ENCODE data around the gene MBOAT1.

Gene MBOAT1

DNA sequence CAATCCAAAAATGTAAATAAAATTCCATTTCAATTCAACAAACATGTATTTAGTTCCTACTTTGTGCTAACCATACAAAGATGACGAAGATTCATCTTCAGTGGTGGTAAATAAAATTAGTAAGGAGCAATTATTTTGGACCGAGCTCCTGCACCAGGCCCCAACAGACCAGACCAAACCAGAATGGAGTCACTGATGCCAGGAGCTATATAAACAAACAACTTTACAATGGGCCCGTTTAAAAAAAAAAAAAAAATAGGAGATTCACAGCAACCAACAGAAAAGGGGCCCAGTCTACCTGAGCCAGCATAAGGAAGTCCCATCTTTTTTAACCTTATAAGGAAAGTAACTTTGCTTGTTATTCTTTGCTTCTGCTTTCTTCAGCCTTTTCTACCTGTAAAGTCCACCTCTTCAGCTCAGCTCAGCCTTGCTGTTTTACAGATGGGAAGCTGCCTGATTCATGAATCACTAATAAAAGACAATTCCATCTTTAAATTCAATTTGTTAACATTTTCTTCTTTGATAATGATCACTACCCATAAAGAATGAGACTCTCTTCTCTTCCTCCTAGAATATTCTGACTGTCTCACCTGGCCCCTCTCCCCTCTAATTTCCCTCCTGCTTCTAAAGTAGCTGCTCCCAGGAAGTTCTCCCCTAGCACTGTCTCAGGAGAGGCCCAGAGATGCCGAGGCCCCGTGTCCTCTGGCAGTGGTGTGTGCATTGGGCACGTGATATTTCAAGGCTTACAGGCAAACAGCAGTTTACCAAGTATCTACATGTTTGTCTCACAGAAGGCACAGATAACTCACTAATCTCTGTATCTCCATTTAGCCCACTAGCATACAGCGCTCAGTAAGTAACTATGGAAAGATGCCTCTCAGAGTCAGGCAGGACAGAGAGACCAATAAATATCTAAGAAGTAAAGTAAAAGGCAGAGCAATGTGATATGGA lies 8.4 kb downstream of the MBOAT1 start:
- Histone ChIP-seq H3K36me3 (ENCODE audit: insufficient read depth, low read length) (no peaks in the 10 kb centered on the region), H3K9ac (ENCODE audit: low read depth, low read length) (no peak overlapping the region), H3K9me3 (ENCODE audit: control insufficient read depth, insufficient read depth, low read length) (no peaks in the 10 kb centered on the region), H3K4me1 (ENCODE audit: insufficient read depth, low read length) (peaks cover 50% of the 10 kb centered on the region)

DNA sequence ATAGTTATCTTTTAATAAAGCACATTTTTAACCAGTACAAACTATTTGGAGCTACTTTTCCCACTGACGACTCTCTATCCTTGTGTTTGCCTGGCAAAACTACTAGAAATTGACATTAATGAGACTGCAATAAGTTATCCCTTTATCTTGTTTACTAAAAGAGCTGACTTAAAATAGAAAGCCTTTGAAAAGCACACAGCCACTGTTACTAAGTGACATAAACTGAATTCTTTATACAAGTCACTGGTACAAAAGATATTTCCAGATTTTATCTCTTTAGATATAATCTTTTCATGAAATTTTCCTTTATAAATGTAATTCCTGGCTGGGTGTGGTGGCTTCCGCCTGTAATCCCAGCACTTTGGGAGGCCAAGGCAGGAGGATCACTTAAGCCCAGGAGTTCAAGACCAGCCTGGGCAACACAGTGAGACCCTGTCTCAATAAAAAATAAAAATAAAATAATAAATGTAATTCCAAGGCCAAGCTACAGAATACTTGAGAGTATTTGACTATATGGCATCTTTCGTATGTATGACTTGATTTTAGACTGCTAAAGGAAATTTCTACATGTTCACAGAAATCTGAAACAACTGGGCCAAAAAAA lies 9.5 kb downstream of the MBOAT1 start:
- H3K9me3 ChIP-seq (ENCODE audit: control insufficient read depth, insufficient read depth, low read length) = no peaks in the 10 kb centered on the region
- peaks cover 57% of the 10 kb centered on the region for H3K4me1 ChIP-seq (ENCODE audit: insufficient read depth, low read length)
- H3K36me3 ChIP-seq (ENCODE audit: insufficient read depth, low read length) = no peaks in the 10 kb centered on the region
- H3K9ac ChIP-seq (ENCODE audit: low read depth, low read length) = no peak overlapping the region

DNA sequence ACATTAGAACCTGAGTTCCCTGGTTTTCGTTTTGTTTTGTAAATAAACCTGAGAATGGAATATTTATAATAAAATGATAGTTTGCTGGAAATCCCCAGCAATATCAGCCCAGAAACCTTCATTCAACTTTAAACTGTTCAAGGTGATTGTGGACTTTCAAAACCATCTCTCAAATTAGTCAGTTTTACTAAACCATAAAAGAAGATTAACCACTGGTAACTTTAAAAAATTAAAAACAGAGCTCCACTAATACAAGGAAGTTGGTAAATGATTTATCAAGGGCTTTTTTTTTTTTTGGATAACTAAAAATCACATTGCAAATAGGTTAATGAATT lies 10.0 kb downstream of the MBOAT1 start:
- Histone ChIP-seq H3K9me3 (ENCODE audit: control insufficient read depth, insufficient read depth, low read length) (no peaks in the 10 kb centered on the region), H3K4me1 (ENCODE audit: insufficient read depth, low read length) (peaks cover 55% of the 10 kb centered on the region), H3K36me3 (ENCODE audit: insufficient read depth, low read length) (no peaks in the 10 kb centered on the region), H3K9ac (ENCODE audit: low read depth, low read length) (no peak overlapping the region)

- Histone ChIP-seq H3K4me1 (ENCODE audit: insufficient read depth, low read length) (peaks cover 46% of the 10 kb centered on the region), H3K36me3 (ENCODE audit: insufficient read depth, low read length) (no peaks in the 10 kb centered on the region), H3K9me3 (ENCODE audit: control insufficient read depth, insufficient read depth, low read length) (no peaks in the 10 kb centered on the region), H3K9ac (ENCODE audit: low read depth, low read length) (no peak overlapping the region)
Measured at GRCh38 chr6:20200761-20201630, 11.3 kb downstream of the MBOAT1 start.

- Histone ChIP-seq H3K4me1 (ENCODE audit: insufficient read depth, low read length) (peaks cover 28% of the 10 kb centered on the region), H3K9ac (ENCODE audit: low read depth, low read length) (no peak overlapping the region), H3K36me3 (ENCODE audit: insufficient read depth, low read length) (no peaks in the 10 kb centered on the region), H3K9me3 (ENCODE audit: control insufficient read depth, insufficient read depth, low read length) (no peaks in the 10 kb centered on the region)
Measured at GRCh38 chr6:20198775-20199174, 13.5 kb downstream of the MBOAT1 start.

DNA sequence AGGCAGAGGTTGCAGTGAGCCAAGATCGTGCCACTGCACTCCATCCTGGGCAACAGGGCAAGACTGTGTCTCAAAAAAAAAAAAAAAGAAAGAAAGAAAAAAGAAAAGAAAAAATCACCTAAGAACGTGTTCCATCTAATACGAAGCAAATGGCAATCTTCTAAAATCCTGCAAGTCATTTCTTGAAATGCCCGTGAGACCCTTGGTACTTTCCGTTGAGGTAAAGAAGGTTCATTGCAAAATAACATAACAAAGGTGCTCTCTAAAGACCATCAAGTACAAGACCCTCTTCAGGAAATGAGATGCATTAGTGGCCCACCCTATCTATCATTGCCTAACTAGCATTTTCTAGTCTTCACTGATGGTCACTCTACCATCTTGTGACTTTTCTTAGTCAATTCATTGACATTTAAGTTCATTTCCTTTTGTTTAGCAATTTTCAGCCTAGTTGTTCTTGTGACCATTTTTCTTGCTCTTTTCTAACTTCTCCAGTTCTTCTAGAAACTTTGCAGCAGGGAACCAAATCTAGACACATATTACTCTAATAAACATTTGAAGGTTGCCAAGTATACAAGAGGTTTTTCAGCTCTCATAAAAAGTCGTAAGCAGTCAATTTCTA lies 14.0 kb downstream of the MBOAT1 start:
- Histone ChIP-seq H3K9me3 (ENCODE audit: control insufficient read depth, insufficient read depth, low read length) (no peaks in the 10 kb centered on the region), H3K4me1 (ENCODE audit: insufficient read depth, low read length) (peaks cover 24% of the 10 kb centered on the region), H3K9ac (ENCODE audit: low read depth, low read length) (no peak overlapping the region), H3K36me3 (ENCODE audit: insufficient read depth, low read length) (no peaks in the 10 kb centered on the region)

DNA sequence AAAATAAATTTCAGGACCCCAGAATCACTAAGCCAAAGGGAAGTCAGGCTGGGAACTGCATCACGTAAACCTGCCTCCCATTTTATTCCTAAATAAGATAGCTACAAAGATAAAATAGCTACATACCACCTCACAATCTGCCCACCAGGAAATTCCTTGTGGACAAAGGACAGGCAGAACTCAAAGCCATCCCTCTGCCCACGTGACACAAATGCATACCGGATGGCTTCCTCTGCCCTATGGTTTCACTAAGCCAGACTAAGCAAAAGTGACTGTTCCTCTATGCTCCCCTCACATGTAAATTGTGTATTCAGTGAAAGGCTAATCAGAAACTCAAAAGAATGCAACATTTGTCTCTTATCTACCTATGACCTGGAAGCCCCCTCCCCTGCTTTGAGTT lies 15.0 kb downstream of the MBOAT1 start:
- no peak overlapping the region for H3K9ac ChIP-seq (ENCODE audit: low read depth, low read length)
- peaks cover 21% of the 10 kb centered on the region for H3K4me1 ChIP-seq (ENCODE audit: insufficient read depth, low read length)
- H3K36me3 ChIP-seq (ENCODE audit: insufficient read depth, low read length) = no peaks in the 10 kb centered on the region
- no peaks in the 10 kb centered on the region for H3K9me3 ChIP-seq (ENCODE audit: control insufficient read depth, insufficient read depth, low read length)

DNA sequence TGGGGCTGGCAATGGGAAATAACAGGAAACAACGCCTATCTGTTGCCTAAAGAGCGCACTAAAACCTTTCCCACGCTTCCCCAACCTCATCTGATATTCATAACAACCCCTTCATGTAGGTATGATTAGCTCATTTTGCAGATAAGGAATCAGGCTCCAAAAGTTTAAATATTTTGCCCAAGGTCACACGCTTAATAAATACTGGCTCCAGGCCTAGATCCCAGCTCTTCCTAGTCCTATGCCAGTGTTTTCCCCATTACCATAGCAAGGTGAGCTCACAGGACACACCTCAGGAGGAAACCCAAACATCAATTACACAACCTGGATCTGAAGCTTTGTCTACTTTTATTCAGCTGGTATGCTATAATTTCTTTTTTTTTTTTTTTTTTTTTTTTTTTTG lies 19.6 kb downstream of the MBOAT1 start:
- Histone ChIP-seq H3K9me3 (ENCODE audit: control insufficient read depth, insufficient read depth, low read length) (peaks cover 17% of the 10 kb centered on the region), H3K36me3 (ENCODE audit: insufficient read depth, low read length) (0 out of 2 replicates have a peak, but pooled peaks cover 3% of the 10 kb centered on the region), H3K9ac (ENCODE audit: low read depth, low read length) (no peak overlapping the region), H3K4me1 (ENCODE audit: insufficient read depth, low read length) (peaks cover 2% of the 10 kb centered on the region; the same call in 1 of the 2 replicates)

DNA sequence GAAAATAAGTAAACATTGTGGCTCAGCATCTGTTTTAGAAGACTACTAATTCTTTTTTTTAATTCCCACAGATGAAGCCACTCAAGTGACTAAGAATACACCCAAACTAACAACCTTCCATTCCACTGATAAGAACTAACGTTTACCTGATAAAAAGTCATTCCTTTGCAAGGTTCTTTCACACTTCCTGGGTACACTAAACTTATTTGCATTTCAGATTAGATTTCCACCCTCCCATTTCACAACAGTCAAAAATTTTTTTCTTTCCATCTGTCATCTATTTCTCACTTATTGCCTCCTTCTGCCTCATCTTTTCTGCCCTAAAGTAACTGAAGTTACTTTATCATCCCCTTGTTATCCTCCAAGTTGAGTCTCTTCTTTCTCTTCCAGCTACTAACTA lies 20.3 kb downstream of the MBOAT1 start:
- H3K4me1 ChIP-seq (ENCODE audit: insufficient read depth, low read length) = no peaks in the 10 kb centered on the region; the same call in 1 of the 2 replicates
- peaks cover 17% of the 10 kb centered on the region for H3K9me3 ChIP-seq (ENCODE audit: control insufficient read depth, insufficient read depth, low read length)
- no peak overlapping the region for H3K9ac ChIP-seq (ENCODE audit: low read depth, low read length)
- 0 out of 2 replicates have a peak, but pooled peaks cover 3% of the 10 kb centered on the region for H3K36me3 ChIP-seq (ENCODE audit: insufficient read depth, low read length)

DNA sequence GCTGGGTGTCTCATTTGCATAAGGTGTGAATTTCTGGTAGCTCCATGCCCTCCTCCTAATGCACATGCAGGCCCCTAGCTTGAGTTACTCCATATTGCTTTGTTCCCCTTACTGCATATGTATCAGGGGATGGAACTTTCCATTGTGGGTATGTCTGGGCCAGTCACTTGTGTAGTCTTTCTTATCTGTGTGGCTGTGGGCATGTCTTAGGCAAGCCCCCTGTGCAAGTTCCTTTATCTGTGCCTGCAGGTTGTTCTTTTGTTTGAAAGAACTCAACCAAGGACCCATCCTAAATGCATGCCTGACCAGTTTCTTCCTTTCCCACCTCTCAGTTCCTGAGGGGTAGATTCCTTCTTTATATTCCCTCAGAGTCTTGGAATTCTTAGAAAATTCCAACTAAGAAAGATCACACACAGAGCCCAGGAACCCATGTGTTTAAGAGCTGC lies 23.6 kb downstream of the MBOAT1 start:
- Histone ChIP-seq H3K9ac (ENCODE audit: low read depth, low read length) (no peak overlapping the region), H3K4me1 (ENCODE audit: insufficient read depth, low read length) (no peaks in the 10 kb centered on the region), H3K9me3 (ENCODE audit: control insufficient read depth, insufficient read depth, low read length) (peaks cover 17% of the 10 kb centered on the region), H3K36me3 (ENCODE audit: insufficient read depth, low read length) (0 out of 2 replicates have a peak, but pooled peaks cover 5% of the 10 kb centered on the region)

- H3K9ac ChIP-seq (ENCODE audit: low read depth, low read length) = no peak overlapping the region
- peaks cover 17% of the 10 kb centered on the region for H3K9me3 ChIP-seq (ENCODE audit: control insufficient read depth, insufficient read depth, low read length)
- H3K36me3 ChIP-seq (ENCODE audit: insufficient read depth, low read length) = 0 out of 2 replicates have a peak, but pooled peaks cover 5% of the 10 kb centered on the region
- no peaks in the 10 kb centered on the region for H3K4me1 ChIP-seq (ENCODE audit: insufficient read depth, low read length)
Measured at GRCh38 chr6:20186981-20187380, 25.3 kb downstream of the MBOAT1 start.

DNA sequence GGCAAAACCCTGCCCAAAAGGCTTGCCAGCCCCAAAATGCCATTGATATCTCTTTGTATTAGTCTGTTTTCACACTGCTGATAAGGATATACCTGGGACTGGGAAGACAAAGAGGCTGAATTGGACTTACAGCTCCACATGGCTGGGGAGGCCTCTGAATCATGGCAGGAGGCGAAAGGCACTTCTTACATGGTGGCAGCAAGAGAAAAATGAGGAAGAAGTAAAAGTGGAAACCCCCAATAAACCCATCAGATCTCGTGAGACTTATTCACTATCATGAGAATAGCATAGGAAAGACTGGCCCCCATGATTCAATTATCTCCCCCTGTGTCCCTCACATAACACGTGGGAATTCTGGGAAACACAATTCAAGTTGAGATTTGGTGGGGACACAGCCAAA lies 28.6 kb downstream of the MBOAT1 start:
- Histone ChIP-seq H3K4me1 (ENCODE audit: insufficient read depth, low read length) (no peaks in the 10 kb centered on the region), H3K9me3 (ENCODE audit: control insufficient read depth, insufficient read depth, low read length) (peaks cover 3% of the 10 kb centered on the region; the same call in 1 of the 2 replicates), H3K9ac (ENCODE audit: low read depth, low read length) (no peak overlapping the region), H3K36me3 (ENCODE audit: insufficient read depth, low read length) (0 out of 2 replicates have a peak, but pooled peaks cover 5% of the 10 kb centered on the region)

DNA sequence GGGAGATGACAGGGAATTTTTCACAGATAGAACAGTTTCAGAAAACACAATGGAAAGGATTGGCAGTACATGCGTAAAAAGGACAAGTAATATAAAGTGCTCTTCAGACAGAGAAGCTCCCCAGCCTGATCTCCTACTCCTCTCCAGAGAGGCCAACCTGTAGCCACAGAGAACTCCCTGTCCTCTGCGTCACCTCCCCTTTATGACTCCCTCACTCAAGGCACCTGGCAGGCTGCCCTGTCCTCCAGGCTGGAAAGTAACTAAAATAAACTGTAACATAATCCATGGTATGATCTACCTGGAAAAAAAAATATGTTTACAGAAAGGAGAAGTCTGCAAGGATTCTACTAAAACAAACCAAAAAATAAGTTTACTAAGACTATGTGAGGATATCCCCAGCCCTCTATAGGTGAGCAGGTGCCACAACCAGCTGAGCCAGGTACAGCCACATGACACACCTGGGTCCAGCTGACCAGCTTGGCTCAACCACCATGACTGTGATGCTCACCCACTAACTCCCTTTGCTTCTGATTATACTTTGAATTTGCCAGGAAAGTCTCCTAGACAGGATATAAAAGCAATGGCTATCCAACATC lies 29.2 kb downstream of the MBOAT1 start:
- Histone ChIP-seq H3K36me3 (ENCODE audit: insufficient read depth, low read length) (0 out of 2 replicates have a peak, but pooled peaks cover 2% of the 10 kb centered on the region), H3K9ac (ENCODE audit: low read depth, low read length) (no peak overlapping the region), H3K9me3 (ENCODE audit: control insufficient read depth, insufficient read depth, low read length) (peaks cover under 1% of the 10 kb centered on the region; the same call in 1 of the 2 replicates), H3K4me1 (ENCODE audit: insufficient read depth, low read length) (no peaks in the 10 kb centered on the region)

Data from ES-I3 (cell line).